ENCODE results near the gene CHN1.

The CHN1 gene

DNA sequence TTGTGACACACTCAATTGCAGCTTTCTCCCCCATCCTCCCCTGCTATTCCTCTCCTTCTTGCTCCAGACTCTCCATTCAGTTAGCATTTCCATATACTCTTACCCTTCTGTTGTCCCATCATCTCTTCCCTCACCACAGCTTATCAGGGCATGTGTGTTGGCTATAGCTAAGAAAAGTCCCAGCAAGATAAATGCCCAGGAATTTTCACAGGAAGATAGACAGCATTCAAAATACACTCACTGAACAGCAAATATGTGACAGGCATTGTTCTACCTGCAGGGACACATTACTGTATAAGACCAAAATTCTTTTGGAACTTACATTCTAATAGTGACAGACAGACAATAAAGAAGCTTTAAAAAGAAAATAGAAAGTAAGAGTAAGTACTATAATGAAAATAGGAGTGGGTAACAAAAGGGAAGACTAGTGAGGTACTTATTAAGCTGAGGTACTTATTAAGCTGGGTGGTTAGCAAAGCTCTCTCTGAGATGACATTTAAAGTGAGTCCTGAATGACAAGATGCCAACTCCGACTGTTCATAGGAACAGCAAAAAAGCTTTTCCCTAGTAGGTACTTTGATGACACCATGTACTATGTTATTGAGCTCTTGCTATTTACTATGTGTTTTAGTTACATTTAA, 86.2 kb downstream of the CHN1 start:
- DNase-seq, result no peak

DNA sequence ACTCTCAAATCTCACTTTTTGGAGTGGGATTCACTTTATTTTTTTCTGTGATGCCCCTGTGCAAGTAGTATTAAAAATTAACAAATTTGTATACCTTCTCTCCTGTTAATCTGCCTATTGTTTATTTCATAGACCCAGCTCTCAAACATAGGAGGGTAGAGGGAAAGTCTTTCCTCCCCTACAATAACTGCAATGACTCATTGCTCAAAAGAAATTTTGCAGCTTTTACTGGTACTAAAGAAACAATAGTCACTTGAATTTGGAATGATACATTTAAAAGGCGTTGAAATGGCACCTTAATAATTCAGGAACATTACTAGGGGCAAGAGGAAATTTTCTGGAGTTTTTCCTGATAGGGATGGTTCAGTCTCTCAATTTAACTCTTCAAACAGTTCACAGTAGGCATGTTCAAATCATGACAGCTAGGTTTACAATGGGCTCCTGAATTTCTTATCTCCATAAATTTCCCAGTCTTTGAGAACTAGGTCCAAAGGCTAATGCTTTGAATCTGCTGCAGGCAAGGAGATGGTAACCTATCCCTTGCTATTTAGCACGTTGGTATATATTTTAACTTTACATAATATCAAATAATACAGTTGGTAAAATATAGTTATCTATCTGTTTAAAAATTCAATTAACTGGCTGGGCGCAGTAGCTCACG, 88.8 kb downstream of the CHN1 start:
- no peak for DNase-seq

DNA sequence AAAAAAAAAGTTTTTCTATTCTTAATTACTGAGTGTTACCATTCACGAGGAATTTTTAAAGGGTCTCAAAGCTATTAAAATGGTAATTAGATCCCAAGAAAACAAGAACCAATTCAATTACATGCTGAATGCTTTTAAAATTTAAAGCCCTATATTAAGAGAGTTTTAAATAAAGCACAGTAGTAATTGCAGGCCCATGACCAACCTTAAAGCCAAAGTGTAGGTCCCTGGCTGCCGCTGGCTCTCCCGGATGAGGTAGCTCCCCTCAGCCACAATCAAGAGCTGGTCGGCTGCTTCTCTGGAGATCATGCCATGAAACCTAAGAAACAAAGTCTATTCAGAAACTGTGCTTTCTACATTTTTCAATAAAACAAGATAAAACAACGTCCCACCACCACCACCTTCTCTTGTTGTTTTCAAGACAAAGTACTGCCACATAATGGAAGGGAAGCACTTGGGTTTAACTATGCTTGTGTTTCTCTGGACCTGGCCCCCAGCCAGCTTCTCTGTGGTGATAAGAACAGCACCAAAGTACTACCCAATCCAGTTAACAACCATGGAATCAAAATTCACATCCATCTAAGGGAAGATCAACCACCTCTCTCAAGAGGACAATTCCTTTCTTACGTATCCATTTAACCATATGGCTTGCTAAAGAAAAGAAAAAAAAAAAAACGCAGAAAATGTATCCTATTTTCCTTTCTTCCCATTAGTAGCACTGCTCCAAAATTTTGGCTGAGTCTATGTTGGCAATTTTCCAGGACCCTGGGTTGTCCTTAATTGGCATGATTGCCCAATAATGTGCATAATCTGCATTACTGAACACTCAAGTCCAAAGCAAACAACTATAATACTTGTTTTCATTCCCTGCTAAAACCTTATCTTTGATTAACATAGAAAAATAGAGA, 90.1 kb downstream of the CHN1 start:
- DNase-seq, result peak; percentile 79

DNA sequence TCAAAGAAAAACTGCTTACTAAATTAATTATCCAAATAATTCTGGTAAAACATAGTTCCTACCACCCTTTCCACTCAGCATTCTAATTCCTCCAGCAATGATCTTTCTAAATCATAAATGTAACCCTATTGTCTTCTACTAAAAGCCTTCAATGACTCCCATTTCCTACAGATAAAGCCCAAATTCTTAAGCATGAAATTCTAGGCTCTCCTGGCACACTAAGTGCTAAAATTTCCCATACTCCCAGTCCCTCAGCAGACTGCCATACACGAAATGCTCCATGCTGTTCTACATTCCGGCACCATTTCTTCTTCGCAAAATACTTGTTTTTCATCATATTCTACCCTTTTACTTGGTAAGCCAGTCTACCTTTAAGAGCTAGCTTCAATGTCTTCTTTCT, 96.9 kb downstream of the CHN1 start:
- no peak for DNase-seq

DNA sequence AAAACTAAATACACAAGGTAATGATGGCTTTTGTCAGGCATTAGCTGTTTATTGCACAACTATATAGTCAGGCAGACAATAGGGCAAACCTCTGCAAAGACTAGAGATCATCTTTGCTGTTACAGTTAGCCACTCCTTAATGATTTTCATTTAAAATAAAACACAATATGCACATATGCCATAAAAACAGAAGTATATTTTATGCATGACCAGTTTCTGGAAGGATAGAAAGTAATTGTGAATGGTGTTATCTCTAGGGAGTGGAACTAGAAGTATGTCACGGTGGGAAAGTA, 102.0 kb downstream of the CHN1 start:
- DNase-seq, result no peak

DNA sequence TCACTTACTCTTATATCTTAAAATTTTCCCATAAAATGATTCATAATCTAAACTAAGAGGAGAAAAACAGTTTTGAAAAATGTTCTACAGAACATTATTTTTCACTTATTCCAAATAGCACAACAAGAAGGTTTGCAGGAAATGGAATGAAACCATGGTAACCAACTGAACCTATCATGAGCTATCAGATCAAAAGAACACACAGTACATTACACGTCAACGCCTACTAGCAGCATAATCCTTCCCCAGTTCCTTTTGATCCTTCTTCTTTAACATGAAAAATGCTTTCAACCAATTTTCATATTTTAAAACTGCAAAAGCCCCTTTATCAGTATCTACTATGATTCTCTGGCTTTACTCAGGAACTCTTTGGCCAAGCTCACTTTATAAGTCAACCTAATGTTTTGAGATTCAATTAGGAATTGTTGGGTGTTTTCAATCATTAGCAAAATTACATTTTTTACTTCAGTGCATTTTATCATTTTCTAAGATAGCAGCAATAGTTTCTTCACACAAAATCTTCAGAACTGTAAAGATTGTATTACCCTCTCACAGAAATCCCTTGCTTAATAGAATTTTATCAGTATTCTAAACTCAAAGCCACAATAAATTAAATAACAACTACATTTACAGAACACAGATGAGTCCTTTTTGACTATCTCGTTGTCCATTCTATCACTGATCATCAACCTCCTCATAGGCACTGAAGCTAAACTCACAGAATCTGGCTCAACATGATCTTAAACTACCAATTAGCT, 102.5 kb downstream of the CHN1 start:
- no peak for DNase-seq

DNA sequence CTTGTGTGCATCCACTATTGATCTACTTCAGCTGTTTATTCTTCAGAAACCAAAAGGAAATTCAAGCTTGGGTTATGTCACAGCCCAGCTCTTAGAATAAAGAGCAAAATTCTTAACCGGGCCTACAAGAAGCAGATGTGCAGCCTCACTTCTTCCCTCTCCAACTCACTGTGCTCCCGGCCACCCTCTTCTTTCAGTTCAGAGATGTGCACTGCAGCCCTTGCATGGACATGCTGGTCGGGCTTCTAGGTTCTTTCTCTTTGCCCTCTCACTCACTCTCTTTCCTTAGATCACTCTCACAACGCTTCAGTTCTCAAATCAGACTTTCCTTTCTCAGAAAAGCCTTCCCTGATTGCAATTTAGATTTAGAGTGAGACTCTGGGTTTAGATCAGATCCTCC, 104.1 kb downstream of the CHN1 start:
- DNase-seq, result no peak

DNA sequence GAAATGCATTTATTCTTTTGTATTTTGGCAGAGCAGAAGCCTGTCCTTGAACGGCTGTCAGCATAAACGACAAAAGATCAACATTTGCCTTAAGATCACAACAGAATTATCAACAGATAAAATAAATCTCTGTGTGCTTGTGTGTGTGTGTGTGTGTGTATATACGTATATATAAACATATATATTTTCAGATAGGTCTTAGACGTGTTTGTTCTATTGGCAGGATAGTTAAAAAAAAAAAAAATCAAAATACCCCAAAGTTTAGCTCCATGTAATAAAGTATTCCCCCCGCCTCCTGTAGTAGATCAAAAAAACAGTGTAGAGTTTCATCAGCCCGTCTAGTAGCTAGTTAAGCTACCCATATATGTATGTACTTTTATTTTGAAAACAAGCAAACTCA, 107.9 kb downstream of the CHN1 start:
- DNase-seq, result no peak

DNA sequence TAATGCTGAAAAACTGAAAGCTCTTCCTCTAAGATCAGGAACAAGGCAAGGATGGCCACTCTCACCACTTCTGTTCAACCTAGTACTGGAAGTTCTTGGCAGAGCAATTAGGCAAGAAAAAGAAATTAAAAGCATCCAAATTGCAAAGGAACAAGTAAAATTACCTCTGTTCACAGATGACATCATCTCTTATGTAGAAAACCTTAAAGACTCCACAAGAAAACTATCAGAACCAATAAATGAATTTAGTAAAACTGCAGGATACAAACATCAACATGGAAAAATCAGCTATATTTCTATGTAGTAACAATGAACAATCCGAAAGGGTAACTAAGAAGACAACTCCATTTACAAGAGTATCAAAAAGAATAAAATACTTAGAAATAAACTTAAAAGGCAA, 112.2 kb downstream of the CHN1 start:
- DNase-seq, result no peak

DNA sequence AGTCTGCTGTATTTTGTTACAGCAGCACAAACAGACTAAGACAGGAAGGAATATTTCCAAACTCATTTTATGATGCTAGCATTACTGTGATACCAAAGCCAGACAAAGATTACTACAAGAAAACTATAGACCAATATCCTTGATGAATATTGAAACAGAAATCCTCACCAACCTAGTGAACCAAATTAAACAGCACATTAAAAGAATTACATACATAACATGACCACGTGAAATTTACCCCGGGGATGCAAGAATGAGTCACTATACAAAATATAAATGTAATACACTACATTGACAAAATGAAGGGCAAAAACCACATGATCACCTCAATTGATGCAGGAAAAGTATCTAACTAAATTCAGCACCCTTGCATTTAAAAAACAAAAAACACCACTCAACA, 112.6 kb downstream of the CHN1 start:
- no peak for DNase-seq

DNA sequence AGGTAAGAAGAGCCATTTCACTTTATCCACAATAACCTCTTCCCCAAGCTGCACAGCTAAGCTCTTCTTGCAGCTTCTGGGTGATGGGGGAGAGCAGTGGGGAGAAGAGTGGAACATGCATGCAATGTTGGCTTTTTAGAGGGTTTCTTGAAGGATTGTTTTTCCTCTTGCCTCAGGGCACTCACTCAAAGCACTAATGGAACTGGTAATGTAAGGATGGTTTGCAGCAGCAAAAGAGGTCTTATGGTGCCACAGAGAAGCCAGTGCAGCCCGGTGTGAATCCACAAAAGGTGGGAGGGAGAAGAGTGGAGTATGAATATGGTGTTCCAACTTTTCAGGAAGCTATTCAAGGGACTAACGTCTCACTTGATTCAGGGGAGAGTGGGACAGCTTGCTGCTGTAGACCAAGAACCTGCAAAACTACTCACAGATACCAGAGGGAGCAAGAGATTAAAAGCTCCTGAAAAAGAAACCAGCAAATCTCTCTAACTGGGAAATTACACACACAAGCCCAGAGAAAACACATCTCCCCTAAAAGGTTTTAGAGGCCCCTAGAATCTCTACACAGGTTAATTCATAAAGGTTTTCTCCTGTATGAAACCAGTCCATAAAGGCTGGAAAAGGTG, 116.4 kb downstream of the CHN1 start:
- no peak for DNase-seq

DNA sequence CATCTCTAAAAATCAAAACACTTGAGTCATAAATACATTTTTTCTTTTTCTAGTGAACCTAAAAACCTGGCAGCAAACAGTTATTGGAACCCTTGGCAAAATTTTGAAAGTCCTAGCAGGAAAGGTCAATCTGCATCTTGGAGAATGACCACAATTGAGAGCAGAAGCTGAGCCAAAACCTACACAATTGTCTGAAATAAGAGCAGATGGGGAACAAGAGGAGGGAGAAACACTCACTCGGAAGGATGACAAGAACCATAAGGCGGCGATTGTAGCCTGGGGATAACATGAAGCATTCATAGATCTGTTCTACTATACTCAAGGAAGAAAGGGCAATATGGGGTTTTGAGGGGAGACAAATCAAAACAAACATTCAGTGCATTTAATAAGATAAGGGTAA, 117.0 kb downstream of the CHN1 start:
- DNase-seq, result no peak

DNA sequence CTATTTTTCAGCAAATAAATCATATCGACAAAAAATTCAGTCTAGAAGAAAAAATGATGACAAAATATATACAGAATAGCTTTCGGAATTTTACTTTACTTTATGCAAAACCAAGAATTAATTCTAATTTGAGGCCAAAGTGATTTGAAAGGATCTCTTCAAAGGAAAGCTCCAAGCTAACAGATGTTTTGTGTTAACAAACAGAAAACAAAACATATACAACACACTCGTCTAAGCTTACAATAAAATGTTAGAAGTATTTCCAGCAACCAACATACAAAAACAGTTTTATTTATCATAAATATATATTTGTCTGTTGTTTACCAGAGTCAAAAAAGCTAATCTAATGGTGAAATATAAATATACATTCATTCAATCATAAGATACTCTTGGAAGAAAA, 122.8 kb downstream of the CHN1 start:
- no peak for DNase-seq

DNA sequence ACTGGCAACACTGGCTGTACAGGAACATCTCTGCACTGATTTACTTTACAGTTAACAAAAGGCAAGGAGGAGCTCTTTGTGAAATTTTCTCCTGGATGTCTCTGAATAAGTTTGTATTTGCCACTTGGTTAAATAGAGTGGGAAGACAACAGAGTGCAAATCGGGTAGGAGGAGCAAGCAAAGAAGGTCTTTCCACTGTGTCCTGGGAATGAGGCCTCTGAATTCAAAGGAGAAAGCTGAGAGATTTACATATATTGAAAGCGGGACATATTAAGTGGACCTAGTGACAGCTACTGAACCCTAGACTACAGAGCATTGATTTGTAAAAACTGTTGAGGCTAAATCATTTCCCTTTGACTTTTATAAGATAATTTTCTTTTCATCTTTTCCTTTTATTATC, 123.5 kb downstream of the CHN1 start:
- no peak for DNase-seq

DNA sequence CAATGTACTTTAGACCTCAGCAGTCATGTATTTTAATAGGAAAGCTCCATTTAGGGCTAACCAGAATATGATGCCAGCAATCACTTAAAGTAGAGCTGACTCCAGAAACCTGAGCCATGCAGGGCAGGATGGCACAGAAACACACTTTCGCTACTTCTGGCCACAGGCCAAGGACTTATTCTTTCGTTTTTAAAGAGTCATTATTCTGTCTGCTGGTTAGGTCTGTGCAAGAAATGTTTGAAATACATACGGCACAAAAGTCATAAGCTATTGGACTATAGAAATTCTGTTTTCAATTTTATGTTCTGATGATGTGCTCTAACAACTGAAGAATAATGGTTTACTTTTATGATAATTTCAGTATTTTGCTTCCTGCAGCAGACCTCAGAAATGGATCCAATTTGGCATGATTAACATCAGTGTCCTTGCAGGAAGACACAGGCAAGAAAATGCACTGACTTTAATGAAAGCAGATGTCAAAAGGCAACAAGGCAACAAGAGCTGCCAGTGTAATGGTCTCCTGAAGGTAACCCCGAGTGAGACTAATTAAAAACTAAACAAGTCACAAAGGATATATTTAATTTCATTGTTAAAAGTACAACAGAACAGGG, 126.5 kb downstream of the CHN1 start:
- peak; percentile 64 for DNase-seq

DNA sequence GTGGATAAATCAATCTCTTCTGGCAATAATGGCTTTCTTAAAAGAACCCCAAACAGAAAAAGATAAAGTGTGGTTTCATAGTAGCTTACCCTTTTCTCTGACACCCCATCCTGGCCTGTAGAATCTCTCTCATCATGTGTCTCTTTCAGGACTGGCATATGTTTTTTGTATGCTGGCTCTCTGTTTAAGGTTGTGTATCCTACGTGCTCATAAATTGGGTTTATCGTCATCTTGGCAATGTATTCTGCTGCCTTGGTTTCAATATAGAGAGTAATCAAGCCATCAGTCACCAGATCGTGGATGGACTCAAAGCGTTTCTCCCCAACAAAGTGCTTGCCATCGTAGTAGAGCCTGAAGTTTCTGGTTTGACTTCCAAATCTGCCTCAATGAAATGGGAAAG, 127.4 kb downstream of the CHN1 start:
- DNase-seq, result no peak

DNA sequence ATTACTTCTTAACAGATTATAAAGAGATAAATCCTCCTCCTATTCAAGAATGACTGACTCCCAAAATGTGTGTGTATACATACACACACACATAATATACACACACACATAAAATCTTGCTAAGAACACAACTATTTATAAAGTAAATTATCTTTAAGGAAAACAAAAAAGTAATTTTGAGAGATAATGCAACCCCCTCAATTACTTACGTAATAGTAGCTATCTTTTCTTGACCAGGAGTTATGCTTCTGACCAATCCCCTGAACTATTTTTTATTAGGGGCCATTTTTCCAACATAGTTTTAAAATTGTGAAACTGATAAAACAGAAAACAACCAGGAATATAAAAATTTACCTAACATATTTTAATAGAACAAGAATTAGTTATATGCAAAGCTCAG, 127.9 kb downstream of the CHN1 start:
- DNase-seq, result no peak

DNA sequence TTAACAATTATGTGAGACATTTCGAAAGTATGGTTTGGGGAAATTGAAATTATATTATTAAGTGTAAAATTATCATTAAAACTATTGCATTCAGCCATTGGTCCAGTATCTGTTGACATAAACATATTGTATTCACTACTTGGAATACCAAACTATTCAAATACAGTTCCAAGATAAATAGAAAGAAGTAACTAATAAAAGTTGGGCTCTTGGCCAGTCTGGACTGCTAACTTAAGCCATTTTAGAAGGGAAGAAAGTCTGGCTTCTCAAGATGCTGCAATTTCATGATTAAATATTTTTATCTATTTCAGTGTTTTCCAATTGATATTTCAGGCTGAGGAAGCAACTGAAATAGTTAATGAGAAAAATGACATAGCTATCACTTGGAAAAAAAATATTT, 131.1 kb downstream of the CHN1 start:
- DNase-seq, result no peak

DNA sequence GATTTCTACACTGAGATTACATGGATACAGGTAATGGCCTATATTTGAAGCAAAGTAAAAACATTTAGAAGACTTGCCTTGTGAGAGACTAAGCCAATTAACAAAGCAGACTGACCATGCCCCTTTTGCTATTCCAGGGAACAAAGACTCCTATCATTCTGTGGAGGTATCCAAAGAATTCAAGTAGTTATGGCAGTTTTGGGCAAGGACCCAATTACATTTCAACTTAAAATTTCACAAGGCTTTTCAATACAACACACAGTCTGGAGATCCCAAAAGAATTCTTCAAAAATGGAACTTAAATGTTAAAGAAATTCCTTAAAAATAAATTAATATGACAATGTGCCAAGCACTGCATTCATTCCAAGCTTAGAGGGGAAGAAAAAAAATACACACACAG, 131.7 kb downstream of the CHN1 start:
- no peak for DNase-seq

DNA sequence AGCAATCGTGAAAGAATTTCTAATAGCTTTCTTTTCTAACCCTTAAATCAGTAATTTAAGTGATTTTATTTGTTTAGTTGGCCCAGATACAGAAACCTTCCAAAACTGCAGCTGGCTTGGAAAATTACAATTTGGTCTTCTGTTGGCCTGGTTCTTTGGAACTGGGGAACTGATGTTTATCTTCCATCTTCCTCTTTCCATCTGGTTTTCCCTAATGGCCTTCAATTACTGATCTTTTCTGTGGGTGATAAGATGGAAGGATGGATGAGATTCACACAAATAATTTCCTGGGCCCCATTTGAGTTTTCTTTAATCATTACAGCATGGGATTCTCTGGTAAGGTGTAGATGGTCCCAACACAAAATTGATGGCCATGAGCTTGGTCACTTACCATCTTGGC, 134.4 kb downstream of the CHN1 start:
- no peak for DNase-seq

DNA sequence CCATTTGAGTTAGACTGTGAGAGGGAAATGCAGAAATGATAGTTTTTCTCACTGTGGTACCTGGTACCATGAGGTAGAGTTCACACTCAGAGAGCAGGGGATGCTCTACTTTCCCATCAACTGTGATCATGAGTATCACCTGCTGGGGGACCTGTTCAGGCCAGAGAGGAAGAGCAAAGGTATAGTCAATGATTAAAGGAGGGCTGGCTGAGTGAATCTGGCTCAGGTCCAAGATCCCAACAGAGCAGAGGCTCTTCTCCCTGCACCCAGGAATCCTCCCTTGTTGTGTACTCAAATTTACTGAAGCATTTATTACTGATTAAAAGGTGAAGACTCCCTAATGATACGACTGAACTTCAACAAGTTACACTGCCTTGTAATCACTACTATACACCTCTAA, 136.3 kb downstream of the CHN1 start:
- DNase-seq, result peak; percentile 9

DNA sequence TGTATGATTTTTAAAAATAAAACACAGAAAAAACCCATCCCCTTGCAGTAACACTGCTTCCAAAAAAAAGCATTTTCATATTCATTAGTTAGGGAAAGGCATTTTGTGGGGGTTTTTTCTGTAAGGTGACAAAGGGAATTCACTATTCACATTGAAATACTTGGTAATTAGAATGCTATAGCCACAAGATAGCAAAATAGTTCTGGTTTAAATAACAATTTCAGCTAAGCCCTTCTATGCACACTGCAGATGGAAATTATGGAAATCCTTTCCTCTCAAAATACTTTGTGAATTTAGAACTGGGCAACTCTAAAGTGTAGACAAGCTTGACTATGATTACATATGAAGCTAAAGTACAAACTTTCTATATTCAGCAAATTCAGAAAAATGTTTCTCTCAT, 138.8 kb downstream of the CHN1 start:
- DNase-seq, result no peak

DNA sequence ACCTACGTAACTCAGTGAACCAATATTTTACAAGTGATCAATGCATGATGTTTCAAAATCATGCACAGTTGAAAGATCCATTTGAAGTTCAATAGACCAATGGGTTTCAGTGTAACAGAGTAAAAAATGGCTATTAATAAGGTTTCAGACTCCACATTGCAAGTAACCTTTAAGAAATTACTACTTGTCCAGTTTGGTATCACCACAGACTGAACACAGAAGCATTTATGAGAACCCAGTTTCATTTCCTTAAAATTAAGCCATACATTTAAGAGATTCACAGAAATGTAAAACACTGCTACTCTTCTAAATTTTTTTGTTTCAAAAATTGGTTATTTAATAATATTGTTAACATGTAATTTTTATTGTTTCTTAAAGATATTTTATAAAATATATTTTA, 142.0 kb downstream of the CHN1 start:
- DNase-seq, result no peak
